Measurements from ENCODE around the gene TSPAN18.

DNA sequence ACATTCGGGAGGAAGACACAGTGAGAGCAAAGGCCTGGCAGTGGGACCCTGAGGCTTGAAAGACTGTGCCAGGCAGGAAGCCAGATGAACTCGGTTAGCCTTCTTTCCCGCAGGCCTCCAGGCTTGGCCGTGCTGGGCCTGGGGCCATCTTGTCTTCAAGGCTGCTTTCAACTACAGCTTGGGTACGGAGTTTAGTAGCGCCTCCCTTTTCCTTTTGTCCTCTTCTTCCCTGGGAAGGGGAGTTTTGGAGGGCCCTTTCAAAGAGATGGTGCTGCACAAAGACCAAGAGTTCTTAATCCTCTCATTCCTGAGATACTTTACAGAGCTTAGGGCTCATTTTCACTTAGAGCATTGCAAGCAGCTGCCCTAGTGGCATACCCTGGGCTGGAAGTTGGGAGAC is 136.5 kb downstream of the TSPAN18 start:
- TF ChIP-seq, protein P1, sequence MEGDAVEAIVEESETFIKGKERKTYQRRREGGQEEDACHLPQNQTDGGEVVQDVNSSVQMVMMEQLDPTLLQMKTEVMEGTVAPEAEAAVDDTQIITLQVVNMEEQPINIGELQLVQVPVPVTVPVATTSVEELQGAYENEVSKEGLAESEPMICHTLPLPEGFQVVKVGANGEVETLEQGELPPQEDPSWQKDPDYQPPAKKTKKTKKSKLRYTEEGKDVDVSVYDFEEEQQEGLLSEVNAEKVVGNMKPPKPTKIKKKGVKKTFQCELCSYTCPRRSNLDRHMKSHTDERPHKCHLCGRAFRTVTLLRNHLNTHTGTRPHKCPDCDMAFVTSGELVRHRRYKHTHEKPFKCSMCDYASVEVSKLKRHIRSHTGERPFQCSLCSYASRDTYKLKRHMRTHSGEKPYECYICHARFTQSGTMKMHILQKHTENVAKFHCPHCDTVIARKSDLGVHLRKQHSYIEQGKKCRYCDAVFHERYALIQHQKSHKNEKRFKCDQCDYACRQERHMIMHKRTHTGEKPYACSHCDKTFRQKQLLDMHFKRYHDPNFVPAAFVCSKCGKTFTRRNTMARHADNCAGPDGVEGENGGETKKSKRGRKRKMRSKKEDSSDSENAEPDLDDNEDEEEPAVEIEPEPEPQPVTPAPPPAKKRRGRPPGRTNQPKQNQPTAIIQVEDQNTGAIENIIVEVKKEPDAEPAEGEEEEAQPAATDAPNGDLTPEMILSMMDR (IDR thresholded peaks at IDR 0.05) = no peak
- TF ChIP-seq POLR2A (IDR thresholded peaks at IDR 0.05) (no peak), EP300 (IDR thresholded peaks at IDR 0.05) (no peak)

Measured in stomach (tissue), 4 donors.